HCT116 (cell line): ENCODE measurements around the gene RREB1.
"Not testable (repeated sequence)": the region's sequence is repeated elsewhere in the genome, so short reads cannot be mapped to it uniquely, and the experiment has no call there.

Experiments
- MAX ChIP-seq: IDR thresholded peaks from 2 replicates; pipeline ENCODE4 v1.6.1; 2012
- POLR2A ChIP-seq: IDR thresholded peaks from 2 replicates; pipeline ENCODE4 v1.7.0; 2011; ENCODE audit warnings: borderline replicate concordance; ENCODE audit not compliant: insufficient read depth, insufficient read length; ENCODE audit errors: extremely low read depth

GRCh38 chr6:7263519-7263805 lies 155.7 kb downstream of the RREB1 start:
- not testable (repeated sequence) for TF ChIP-seq POLR2A, MAX
